Measurements from ENCODE around the gene KDM6B. TPM values are rescaled to one million over a fixed set of nuclear protein-coding genes. Genes with fewer than 3 reads are reported as not detected.

KDM6B gene
- total RNA-seq, 1 experiment from 2014 or later, result 41.3 TPM

DNA sequence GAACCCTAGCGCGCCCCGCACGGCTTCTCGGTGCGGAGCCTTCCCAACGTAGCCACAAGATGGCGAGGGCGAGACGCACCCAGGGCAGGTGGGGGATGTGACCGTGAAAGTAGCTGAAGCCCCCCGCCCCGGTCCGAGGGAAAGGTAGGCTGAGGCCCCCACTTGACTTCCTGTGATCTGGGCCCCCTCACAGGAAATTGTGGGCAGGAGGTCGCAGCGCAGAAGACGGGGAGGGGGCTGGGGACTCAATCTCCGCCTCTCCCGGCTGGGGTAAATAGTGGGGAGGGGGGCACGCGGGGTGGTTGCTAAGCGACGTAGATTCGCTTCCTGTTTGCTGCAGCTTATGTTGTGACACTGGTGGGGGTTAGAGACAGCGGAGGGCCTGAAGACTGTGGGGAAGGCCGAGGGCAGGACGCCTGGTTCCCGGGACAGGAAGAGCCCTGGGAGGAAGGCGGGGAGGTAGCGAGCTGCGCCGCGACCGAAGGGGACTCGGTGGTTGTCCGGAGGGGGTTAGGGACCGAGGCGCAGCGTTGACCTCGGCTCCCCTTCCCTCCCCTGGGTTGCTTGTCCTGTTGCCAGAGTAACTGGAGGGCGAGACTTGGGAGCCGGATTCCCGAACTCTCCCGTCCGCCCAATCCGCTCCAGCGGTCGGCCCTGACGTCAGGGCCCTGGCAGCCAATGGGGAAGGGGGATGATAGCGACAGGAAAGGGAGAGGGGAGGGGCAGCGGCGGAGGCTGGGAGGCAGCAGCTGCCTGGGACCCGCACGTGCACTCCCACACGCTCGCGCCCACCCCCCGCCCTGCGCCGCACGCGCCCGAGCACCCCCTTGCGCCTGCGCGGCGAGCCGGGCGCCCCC, 1.2 kb downstream of the KDM6B start:
- Histone ChIP-seq H3K4me2 (peak overlapping the region; percentile 88), H3K4me1 (replicated peaks; ENCODE audit: insufficient read depth) (peaks cover 18% of the 10 kb centered on the region), H3K4me3 (peak overlapping the region; percentile 82), H3K9me2 (ENCODE audit: insufficient read depth) (no peaks in the 10 kb centered on the region), H3F3A (ENCODE audit: insufficient read depth, low read depth) (peaks cover 19% of the 10 kb centered on the region; the same call in 1 of the 2 replicates), H2AFZ (peak overlapping the region; percentile 75), H3K9me3 (ENCODE audit: insufficient read depth, low read depth) (no peaks in the 10 kb centered on the region), H3K27me3 (ENCODE audit: insufficient read depth, low read depth) (no peaks in the 10 kb centered on the region), H3K79me2 (ENCODE audit: low read depth) (no peaks in the 10 kb centered on the region), H3K27ac (0 out of 2 replicates have a peak overlapping the region, but pooled peaks have one; percentile 23), H4K20me1 (ENCODE audit: insufficient read depth) (no peaks in the 10 kb centered on the region), H3K36me3 (ENCODE audit: low read depth) (no peaks in the 10 kb centered on the region)
- no TSS peak for BruUV-seq (replicated peaks)
- ChIA-PET CTCF (interaction anchor here (0.6 to 1.6 kb wide), 4 partner anchors 22 to 292 kb away, joined by 3 to 15 read pairs (median 9); partner anchors contain the start of genes CYB5D1 and NAA38), POLR2A (ENCODE audit: unreplicated experiment) (interaction anchor here (0.5 to 1.1 kb wide), 6 partner anchors 9 to 1012 kb away, joined by 3 to 10 read pairs (median 4); no protein-coding TSS in a partner anchor)
- peak; percentile 84 to 96 for DNase-seq
- intact Hi-C loops (cut with micrococcal nuclease; ENCODE audit: unreplicated experiment), result loop anchor here (5.0 kb wide), 2 partner anchors 148 to 433 kb away; partner anchors contain the start of genes TMEM256, TP53 and WRAP53
- TF ChIP-seq EZH2 (IDR thresholded peaks at IDR 0.05; ENCODE audit: low read depth), result no peak
- TF ChIP-seq, protein P1, sequence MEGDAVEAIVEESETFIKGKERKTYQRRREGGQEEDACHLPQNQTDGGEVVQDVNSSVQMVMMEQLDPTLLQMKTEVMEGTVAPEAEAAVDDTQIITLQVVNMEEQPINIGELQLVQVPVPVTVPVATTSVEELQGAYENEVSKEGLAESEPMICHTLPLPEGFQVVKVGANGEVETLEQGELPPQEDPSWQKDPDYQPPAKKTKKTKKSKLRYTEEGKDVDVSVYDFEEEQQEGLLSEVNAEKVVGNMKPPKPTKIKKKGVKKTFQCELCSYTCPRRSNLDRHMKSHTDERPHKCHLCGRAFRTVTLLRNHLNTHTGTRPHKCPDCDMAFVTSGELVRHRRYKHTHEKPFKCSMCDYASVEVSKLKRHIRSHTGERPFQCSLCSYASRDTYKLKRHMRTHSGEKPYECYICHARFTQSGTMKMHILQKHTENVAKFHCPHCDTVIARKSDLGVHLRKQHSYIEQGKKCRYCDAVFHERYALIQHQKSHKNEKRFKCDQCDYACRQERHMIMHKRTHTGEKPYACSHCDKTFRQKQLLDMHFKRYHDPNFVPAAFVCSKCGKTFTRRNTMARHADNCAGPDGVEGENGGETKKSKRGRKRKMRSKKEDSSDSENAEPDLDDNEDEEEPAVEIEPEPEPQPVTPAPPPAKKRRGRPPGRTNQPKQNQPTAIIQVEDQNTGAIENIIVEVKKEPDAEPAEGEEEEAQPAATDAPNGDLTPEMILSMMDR (conservative IDR thresholded peaks at IDR 0.05), result peak; percentile 63; the same call in 1 of the 2 replicates

- intact Hi-C loops (cut with micrococcal nuclease; ENCODE audit: unreplicated experiment), result loop anchor here (1.0 to 5.0 kb wide), 5 partner anchors 8 to 434 kb away; partner anchors contain the start of genes CHD3, NAA38, TMEM256 and TP53
- ChIA-PET POLR2A (ENCODE audit: unreplicated experiment) (interaction anchor here (0.5 to 1.1 kb wide), 4 partner anchors 9 to 1013 kb away, joined by 3 to 10 read pairs (median 4); no protein-coding TSS in a partner anchor), CTCF (interaction anchor here (0.7 to 1.6 kb wide), 2 partner anchors 21 to 26 kb away, joined by 6 to 12 read pairs; partner anchors contain the start of genes CYB5D1 and NAA38)
- H3K4me3 ChIP-seq, result peak overlapping the region; percentile 82
- no peaks in the 10 kb centered on the region for H3K27me3 ChIP-seq (ENCODE audit: insufficient read depth, low read depth)
- peaks cover 19% of the 10 kb centered on the region for H3K4me1 ChIP-seq (replicated peaks; ENCODE audit: insufficient read depth)
- H3K9me3 ChIP-seq (ENCODE audit: insufficient read depth, low read depth), result no peaks in the 10 kb centered on the region
- H3K9me2 ChIP-seq (ENCODE audit: insufficient read depth), result no peaks in the 10 kb centered on the region
- no peaks in the 10 kb centered on the region for H3K79me2 ChIP-seq (ENCODE audit: low read depth)
- TF ChIP-seq EZH2 (IDR thresholded peaks at IDR 0.05; ENCODE audit: low read depth), result no peak
- TF ChIP-seq, protein P1 (conservative IDR thresholded peaks at IDR 0.05), result no peak
- peaks cover 26% of the 10 kb centered on the region; the same call in 1 of the 2 replicates for H3F3A ChIP-seq (ENCODE audit: insufficient read depth, low read depth)
- H3K36me3 ChIP-seq (ENCODE audit: low read depth), result no peaks in the 10 kb centered on the region
- peak in 1 of 2 experiments; percentile 77 for DNase-seq
- peak overlapping the region; percentile 63 for H3K27ac ChIP-seq
- TSS peak; percentile 44 for BruUV-seq (replicated peaks)
- no peaks in the 10 kb centered on the region for H4K20me1 ChIP-seq (ENCODE audit: insufficient read depth)
- peak overlapping the region; percentile 88 for H3K4me2 ChIP-seq
- H2AFZ ChIP-seq, result peak overlapping the region; percentile 75
These were observed 2.0 kb downstream of the KDM6B start for GRCh38 chr17:7835814-7836595.

Data from PC-9 (cell line).